Measurements from ENCODE around the gene IL1RAPL1.

DNA sequence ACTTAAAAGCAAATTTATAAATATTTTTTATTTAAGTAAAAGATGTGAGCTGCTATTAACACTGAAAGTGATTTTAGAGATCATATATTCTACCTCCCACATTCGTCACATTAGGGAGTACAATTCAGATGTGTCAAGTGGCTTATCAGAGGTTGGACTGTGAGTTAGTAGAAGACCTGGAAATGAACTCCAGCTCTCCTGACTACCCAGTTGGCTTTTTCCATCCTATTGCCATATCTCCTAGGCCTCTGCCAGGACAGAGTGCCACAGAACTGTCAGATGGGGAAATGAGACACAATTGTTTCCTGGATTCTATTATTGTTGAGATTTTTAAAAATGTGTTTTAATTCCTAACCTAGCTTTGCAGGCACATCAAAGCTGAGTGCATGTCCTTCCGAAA is 994.0 kb downstream of the IL1RAPL1 start:
- TF ChIP-seq, protein P1, sequence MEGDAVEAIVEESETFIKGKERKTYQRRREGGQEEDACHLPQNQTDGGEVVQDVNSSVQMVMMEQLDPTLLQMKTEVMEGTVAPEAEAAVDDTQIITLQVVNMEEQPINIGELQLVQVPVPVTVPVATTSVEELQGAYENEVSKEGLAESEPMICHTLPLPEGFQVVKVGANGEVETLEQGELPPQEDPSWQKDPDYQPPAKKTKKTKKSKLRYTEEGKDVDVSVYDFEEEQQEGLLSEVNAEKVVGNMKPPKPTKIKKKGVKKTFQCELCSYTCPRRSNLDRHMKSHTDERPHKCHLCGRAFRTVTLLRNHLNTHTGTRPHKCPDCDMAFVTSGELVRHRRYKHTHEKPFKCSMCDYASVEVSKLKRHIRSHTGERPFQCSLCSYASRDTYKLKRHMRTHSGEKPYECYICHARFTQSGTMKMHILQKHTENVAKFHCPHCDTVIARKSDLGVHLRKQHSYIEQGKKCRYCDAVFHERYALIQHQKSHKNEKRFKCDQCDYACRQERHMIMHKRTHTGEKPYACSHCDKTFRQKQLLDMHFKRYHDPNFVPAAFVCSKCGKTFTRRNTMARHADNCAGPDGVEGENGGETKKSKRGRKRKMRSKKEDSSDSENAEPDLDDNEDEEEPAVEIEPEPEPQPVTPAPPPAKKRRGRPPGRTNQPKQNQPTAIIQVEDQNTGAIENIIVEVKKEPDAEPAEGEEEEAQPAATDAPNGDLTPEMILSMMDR (IDR thresholded peaks at IDR 0.05; ENCODE audit: borderline replicate concordance, extremely low read depth, low read length, poor library complexity, severe bottlenecking), result no peak
- TF ChIP-seq EZH2 (IDR thresholded peaks at IDR 0.05; ENCODE audit: borderline replicate concordance, low read depth, low read length, severe bottlenecking), result no peak

Data from DND-41 (cell line).